CD4-positive, alpha-beta T cell treated with Interleukin-4 for 1 hour (primary cell): ENCODE data around the gene C3orf33.

Source experiments
- DNase-seq, 2 donors: peaks; one replicate each; pipeline ENCODE4 v3.0.0-alpha.2; 2020 to 2022

Gene C3orf33

GRCh38 chr3:155739154-155739553, 66.9 kb downstream of the C3orf33 start:
- DNase-seq = no peak

GRCh38 chr3:155738580-155739076, 67.5 kb downstream of the C3orf33 start:
- no peak for DNase-seq

- DNase-seq = no peak
Measured at GRCh38 chr3:155737844-155738460, 68.1 kb downstream of the C3orf33 start.

GRCh38 chr3:155736381-155736780, 69.7 kb downstream of the C3orf33 start:
- DNase-seq = no peak

- no peak for DNase-seq
Measured at GRCh38 chr3:155730843-155731242, 75.2 kb downstream of the C3orf33 start.

GRCh38 chr3:155727836-155728235, 78.2 kb downstream of the C3orf33 start:
- DNase-seq = no peak

GRCh38 chr3:155714295-155714718, 91.8 kb downstream of the C3orf33 start:
- no peak for DNase-seq
